K562 (cell line): ENCODE measurements around the gene SUN5. TPM values are rescaled to one million over a fixed set of nuclear protein-coding genes. Genes with fewer than 3 reads are reported as not detected.

Experiments
- ATAC-seq: fragments of 200-7000 bp; cut with Tn5 transposase; 3 replicates; pipeline ENCODE4 v1.9.1; 2020; ENCODE audit warnings: moderate library complexity
- BruUV-seq: library from RNA; stranded (reverse); fragments of 400-500 nt; replicated peaks from 2 replicates; lab custom pipeline; 2021; lab: Mats Ljungman, UMichigan
- CTCF ChIA-PET: fragments of 300-600 bp; formaldehyde crosslinking; extraction: SDS; loops from one replicate; lab custom pipeline; 2021; ENCODE audit warnings: low intra/inter-chr PET ratio; lab: Yijun Ruan, JAX
- POLR2A ChIA-PET: fragments of 300-600, 350-650 bp; sonication (Branson Sonifier 250); formaldehyde crosslinking; extraction: SDS; loops from one replicate; lab custom pipeline; 2021; ENCODE audit warnings: antibody characterized with exemption, inconsistent platforms; lab: Yijun Ruan, JAX
- DNase-seq, 4 experiments: peaks; one replicate each; pipeline versions ENCODE4 v3.0.0 to v3.0.0-alpha.2; 2011 to 2018; ENCODE audit warnings: low spot score in 3 of 4, mixed read lengths in 3 of 4; ENCODE audit errors: extremely low read depth in 1 of 4
- FAIRE-seq: peaks from 2 replicates; lab custom pipeline; 2011; peaks lifted over from hg19 to GRCh38; lab: Jason Lieb, UNC
- H2AFZ ChIP-seq: 2 replicates; pipeline ENCODE4 v1.6.0; 2011; ENCODE audit warnings: low read depth, low read length, control low read depth, inconsistent platforms
- H3K27ac ChIP-seq: fragments of 200-600 bp; 3 replicates; pipeline ENCODE4 v1.8.0; 2011; ENCODE audit warnings: low read depth, mild to moderate bottlenecking, control low read depth, inconsistent platforms, low read length, moderate library complexity, mixed read lengths; ENCODE audit errors: extremely low read depth
- H3K27me3 ChIP-seq, 2 experiments: fragments of 300-600 bp in 1 of 2; 2 replicates in 1 of 2; 3 replicates in 1 of 2; pipeline versions ENCODE4 v1.6.0 to v1.8.0; 2011; ENCODE audit warnings: inconsistent platforms in 2 of 2, low read length in 2 of 2, mild to moderate bottlenecking in 1 of 2, mixed read lengths in 1 of 2, moderate library complexity in 1 of 2; ENCODE audit not compliant: control insufficient read depth in 2 of 2, insufficient read depth in 2 of 2
- H3K36me3 ChIP-seq: fragments of 300-600 bp; 3 replicates; pipeline ENCODE4 v1.8.0; 2011; ENCODE audit warnings: mild to moderate bottlenecking, low read length, inconsistent platforms; ENCODE audit not compliant: control insufficient read depth, insufficient read depth
- H3K4me1 ChIP-seq, 2 experiments: fragments of 200-600 bp in 1 of 2; replicated peaks in 1 of 2; 2 replicates in 1 of 2; 3 replicates in 1 of 2; pipeline versions ENCODE4 v1.5.1 to v1.8.0; 2011; ENCODE audit warnings: inconsistent platforms in 2 of 2, low read length in 2 of 2, mild to moderate bottlenecking in 1 of 2, mixed read lengths in 1 of 2, moderate library complexity in 1 of 2; ENCODE audit not compliant: control insufficient read depth in 2 of 2, insufficient read depth in 2 of 2
- H3K4me2 ChIP-seq: 2 replicates; pipeline ENCODE4 v1.6.1; 2011; ENCODE audit warnings: low read length, control low read depth, inconsistent platforms, mixed read lengths; ENCODE audit not compliant: insufficient read depth
- H3K4me3 ChIP-seq: fragments of 200-600 bp; sonication (generic), shearing (Covaris generic); 2 replicates; pipeline ENCODE4 v1.5.1; 2016; ENCODE audit warnings: control low read depth, inconsistent platforms
- H3K79me2 ChIP-seq: fragments of 200-600 bp; 3 replicates; pipeline ENCODE4 v1.8.0; 2011; ENCODE audit warnings: low read length, inconsistent platforms; ENCODE audit not compliant: control insufficient read depth, insufficient read depth
- H3K9ac ChIP-seq, 2 experiments: 2 replicates each; pipeline versions ENCODE4 v1.6.0 to v1.6.1; 2011; ENCODE audit warnings: low read depth in 2 of 2, low read length in 2 of 2, control low read depth in 1 of 2, inconsistent platforms in 1 of 2, mild to moderate bottlenecking in 1 of 2, mixed read lengths in 1 of 2; ENCODE audit not compliant: insufficient read depth in 1 of 2
- H3K9me1 ChIP-seq: one replicate; pipeline ENCODE4 v1.6.0; 2011; ENCODE audit warnings: inconsistent platforms, mild to moderate bottlenecking, low read length, moderate library complexity; ENCODE audit not compliant: control insufficient read depth, insufficient read depth
- H3K9me3 ChIP-seq: replicated peaks from 2 replicates; pipeline ENCODE4 v1.5.1; 2011; ENCODE audit warnings: low read depth, low read length, inconsistent platforms; ENCODE audit not compliant: control insufficient read depth, insufficient read depth
- H4K20me1 ChIP-seq: replicated peaks from 2 replicates; pipeline ENCODE4 v1.6.1; 2011; ENCODE audit warnings: low read length, inconsistent platforms, mixed read lengths; ENCODE audit not compliant: control insufficient read depth, insufficient read depth
- ARID4B ChIP-seq: sonication (generic); formaldehyde crosslinking; IDR thresholded peaks from 2 replicates; pipeline ENCODE4 v1.8.0; 2022; ENCODE audit warnings: mild to moderate bottlenecking, missing genetic modification reagents
- FOXJ3 ChIP-seq: sonication (generic); formaldehyde crosslinking; IDR thresholded peaks from 2 replicates; pipeline ENCODE4 v1.4.0; 2020; ENCODE audit warnings: mild to moderate bottlenecking, missing genetic modification reagents
- FOXK2 ChIP-seq, 2 experiments: fragments of 450-650 bp; IDR thresholded peaks in 1 of 2; conservative IDR thresholded peaks in 1 of 2; 2 replicates each; pipeline ENCODE4 v1.6.1; 2016; ENCODE audit warnings: low read depth in 2 of 2, mild to moderate bottlenecking in 1 of 2
- KAT8 ChIP-seq: fragments of 450-650 bp; IDR thresholded peaks from 2 replicates; pipeline ENCODE4 v1.6.1; 2016; ENCODE audit warnings: low read depth, mild to moderate bottlenecking
- KLF13 ChIP-seq: fragments of 450-650 bp; IDR thresholded peaks from 2 replicates; pipeline ENCODE4 v1.6.1; 2016; ENCODE audit warnings: missing genetic modification characterization, low read depth, mild to moderate bottlenecking, missing compliant biosample characterization, moderate library complexity, borderline replicate concordance
- POLR2B ChIP-seq: fragments of 450-650 bp; IDR thresholded peaks from 2 replicates; pipeline ENCODE4 v1.6.1; 2018; ENCODE audit warnings: low read depth; ENCODE audit not compliant: partially characterized antibody
- PRMT5 ChIP-seq: sonication (generic); formaldehyde crosslinking; IDR thresholded peaks from 2 replicates; pipeline ENCODE4 v1.5.0; 2020; ENCODE audit warnings: missing genetic modification reagents
- UBTF ChIP-seq, 2 experiments: IDR thresholded peaks; 2 replicates each; pipeline ENCODE4 v1.6.1; 2012; ENCODE audit warnings: improper control_type of control experiment in 2 of 2, low read depth in 2 of 2, low read length in 2 of 2, borderline replicate concordance in 1 of 2
- ZNF280B ChIP-seq: fragments of 250-450 bp; sonication (Bioruptor Pico); IDR thresholded peaks from 2 replicates; pipeline ENCODE4 v1.5.1; 2021; ENCODE audit warnings: mild to moderate bottlenecking
- ZZZ3 ChIP-seq: fragments of 450-650 bp; IDR thresholded peaks from 2 replicates; pipeline ENCODE4 v1.6.1; 2016; ENCODE audit warnings: antibody characterized with exemption, mild to moderate bottlenecking, moderate library complexity
- WGBS: fragments of 100-300 bp; shearing (Covaris generic); methylation state at CpG from one replicate; pipeline ENCODE4 v1.1.6; 2016; ENCODE audit warnings: low coverage, mixed read lengths; ENCODE audit not compliant: insufficient coverage; ENCODE audit errors: missing lambda C conversion rate; 5-methylcytosine and 5-hydroxymethylcytosine counted together
- in situ Hi-C: fragments of 300-500 bp; cut with MboI; formaldehyde crosslinking; loops from 4 replicates; pipeline ENCODE4 v1.15.0; 2018; ENCODE audit warnings: inconsistent platforms, mixed read lengths
- intact Hi-C: fragments of 100-400 bp; cut with micrococcal nuclease; formaldehyde crosslinking; loops from 2 replicates; pipeline ENCODE4 v1.14.2; 2022
- polyA plus RNA-seq, 8 experiments: library from polyadenylated mRNA; depleted of rRNA in 4 of 8; stranded (reverse) in 5 of 8; unstranded in 3 of 8; fragments of >200 nt; fragmentation: Nextera tagmentation in 2 of 8; fragmentation: Illumina TruSeq in 1 of 8; extraction: Ambion mirVana in 2 of 8; extraction: Trizol in 1 of 8; gene quantifications; 2 replicates each; pipeline versions ENCODE4 v1.2.1 to v1.2.3, GENCODE V29; 2011 to 2014; ENCODE audit warnings: inconsistent platforms in 1 of 8, missing spikeins in 1 of 8
- total RNA-seq, 7 experiments: library from RNA; depleted of rRNA in 6 of 7; stranded (reverse); fragments of >200 nt in 6 of 7; fragmentation: Illumina TruSeq in 2 of 7; extraction: Trizol in 2 of 7; gene quantifications; 2 replicates each; pipeline versions ENCODE4 v1.2.1 to v1.2.3, GENCODE V29; 2011 to 2021; ENCODE audit warnings: low replicate concordance in 1 of 7

The SUN5 gene
- total and polyA plus RNA-seq, 9 of the 15 experiments (the other 6 are each of a cell fraction or from before 2014, with no cell fraction given) = not detected

- TF ChIP-seq ARID4B = no peak
- TF ChIP-seq FOXK2 (conservative IDR thresholded peaks at IDR 0.05 in 1 of 2, IDR thresholded peaks at IDR 0.05 in 1 of 2; ENCODE audit: low read depth in 2 of 2) = no peak
Measured at GRCh38 chr20:33016581-33017109, 12.4 kb upstream of the SUN5 start (continued).

GRCh38 chr20:33015700-33016580 is 11.7 kb upstream of the SUN5 start:
- POLR2A ChIA-PET = interaction anchor here (0.6 kb wide), 1 partner anchor 250 kb away, joined by 3 read pairs; no protein-coding TSS in a partner anchor
- no peak for TF ChIP-seq POLR2B
- no peak for TF ChIP-seq FOXJ3 (CRISPR knock-in tag)
- TF ChIP-seq PRMT5 = no peak
- no peak for TF ChIP-seq UBTF (IDR thresholded peaks at IDR 0.05; ENCODE audit: borderline replicate concordance in 1 of 2, low read depth in 2 of 2, low read length in 2 of 2)
- TF ChIP-seq ZZZ3 = no peak
- no peak for TF ChIP-seq KLF13 (tag)
- TF ChIP-seq KAT8 = no peak
- no peak for TF ChIP-seq ZNF280B (CRISPR knock-in tag)

More at GRCh38 chr20:33015700-33016580, 11.7 kb upstream of the SUN5 start:
- Histone ChIP-seq H3K9me1 (peaks cover 2% of the 10 kb centered on the region), H3K4me1 (peaks cover 0 to 3% of the 10 kb centered on the region in 2 experiments; a peak in 1 of 5 replicates), H3K9ac (no peak overlapping the region), H3K4me2 (no peak overlapping the region), H3K4me3 (no peak overlapping the region), H3K9me3 (no peaks in the 10 kb centered on the region), H4K20me1 (no peaks in the 10 kb centered on the region; the same call in 1 of the 2 replicates), H3K27me3 (peaks cover 7 to 50% of the 10 kb centered on the region in 2 experiments; a peak in 4 of 5 replicates), H3K36me3 (no peaks in the 10 kb centered on the region), H3K79me2 (no peaks in the 10 kb centered on the region), H3K27ac (no peak overlapping the region), H2AFZ (no peak overlapping the region)
- intact Hi-C loops = no loop called here
- ATAC-seq = no peak
- no peak for FAIRE-seq
- WGBS = 0% methylated on average over 14 of the region's 15 CpGs
- CTCF ChIA-PET = no interaction called here
- no TSS peak for BruUV-seq
- DNase-seq = no peak
- in situ Hi-C loops = no loop called here
